Peyer's patch (tissue), 4 donors: ENCODE results near the gene MIGA1.

Experiments
- CTCF ChIP-seq, 6 experiments: fragments of 450-650 bp in 4 of 6; fragments of 200-600 bp in 2 of 6; sonication (generic) in 1 of 6; IDR thresholded peaks; one replicate each; pipeline ENCODE4 v1.5.1; 2017 to 2019; ENCODE audit warnings: antibody characterized with exemption in 6 of 6, mild to moderate bottlenecking in 3 of 6, moderate library complexity in 1 of 6
- POLR2A ChIP-seq, 2 donors: fragments of 450-650 bp; IDR thresholded peaks; one replicate each; pipeline ENCODE4 v1.5.1; 2017; ENCODE audit warnings: antibody characterized with exemption in 2 of 2, mild to moderate bottlenecking in 2 of 2, moderate library complexity in 2 of 2

GRCh38 chr1:77857552-77857951, 78.1 kb downstream of the MIGA1 start:
- no peak for TF ChIP-seq CTCF (IDR thresholded peaks at IDR 0.05)
- TF ChIP-seq POLR2A (IDR thresholded peaks at IDR 0.05): no peak
